HG02798 (cell line): ENCODE results near the gene ANKRD9.

Experiments used
- ATAC-seq: cut with Tn5 transposase; IDR thresholded peaks from one replicate; pipeline ENCODE4 v1.9.1; 2021; ENCODE audit warnings: mild to moderate bottlenecking; ENCODE audit not compliant: unreplicated experiment, poor library complexity

The ANKRD9 gene

GRCh38 chr14:102479777-102480176, 29.8 kb downstream of the ANKRD9 start:
- no peak for ATAC-seq

DNA sequence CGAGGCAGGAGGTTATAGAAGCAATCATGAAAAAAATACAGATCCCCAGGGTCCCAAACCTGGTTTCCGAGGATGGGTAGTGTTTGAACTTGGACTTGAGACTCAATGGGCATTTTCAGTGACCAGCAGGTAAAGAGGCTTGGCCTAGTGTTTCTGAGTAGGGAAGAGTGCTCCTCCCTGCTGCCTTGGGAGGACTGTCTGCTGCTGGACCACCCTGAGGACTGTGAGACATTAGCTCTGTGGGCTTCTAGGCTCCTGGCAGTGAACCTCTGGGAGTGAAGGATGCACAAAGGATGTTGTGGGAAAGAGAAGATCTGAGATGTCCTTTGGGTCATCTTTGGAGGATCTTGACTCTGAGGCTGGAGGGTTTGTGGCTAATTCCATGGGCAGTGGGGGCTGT, 30.5 kb downstream of the ANKRD9 start:
- ATAC-seq: no peak

DNA sequence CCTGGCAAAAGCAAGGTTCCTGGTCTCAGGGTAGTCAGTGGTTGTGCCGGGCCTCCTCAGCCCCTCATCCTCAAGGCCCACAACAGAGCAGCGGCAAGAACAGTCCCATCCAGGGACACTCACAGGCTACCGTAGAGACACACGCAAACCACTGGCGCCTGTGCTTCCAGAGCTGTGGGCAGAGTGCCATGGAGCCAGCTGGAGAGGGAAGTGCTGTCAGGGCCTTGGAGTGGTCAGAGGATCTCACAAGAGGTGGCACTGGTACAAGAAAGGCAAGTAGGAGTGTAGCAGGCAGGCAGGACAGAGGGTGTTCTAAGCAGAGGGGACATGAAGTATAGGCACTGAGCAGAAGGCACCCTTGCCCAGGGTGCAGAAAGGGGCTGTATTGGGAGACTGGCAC, 34.6 kb downstream of the ANKRD9 start:
- ATAC-seq: no peak

DNA sequence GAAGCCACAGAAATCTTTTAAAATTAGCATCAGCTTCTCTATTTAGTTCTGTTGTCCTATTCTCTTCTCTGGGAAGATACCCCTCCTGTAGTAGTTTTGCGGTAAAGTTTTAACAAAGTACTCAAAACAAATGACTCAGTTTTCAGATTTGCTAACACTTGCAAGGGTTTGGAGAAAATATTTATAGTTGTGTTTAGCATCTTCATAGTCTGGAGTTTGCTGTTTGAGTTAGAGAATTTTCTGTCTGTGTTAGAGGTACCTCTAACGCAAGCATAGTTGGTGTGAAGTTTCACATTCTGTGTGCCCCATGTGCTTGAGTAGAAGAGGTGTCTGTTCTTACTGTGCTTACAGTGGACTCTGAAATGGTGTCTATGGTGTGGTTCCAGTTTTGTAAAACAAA, 36.0 kb downstream of the ANKRD9 start:
- ATAC-seq: no peak

- no peak for ATAC-seq
Observed at GRCh38 chr14:102472791-102473150, 36.8 kb downstream of the ANKRD9 start.

DNA sequence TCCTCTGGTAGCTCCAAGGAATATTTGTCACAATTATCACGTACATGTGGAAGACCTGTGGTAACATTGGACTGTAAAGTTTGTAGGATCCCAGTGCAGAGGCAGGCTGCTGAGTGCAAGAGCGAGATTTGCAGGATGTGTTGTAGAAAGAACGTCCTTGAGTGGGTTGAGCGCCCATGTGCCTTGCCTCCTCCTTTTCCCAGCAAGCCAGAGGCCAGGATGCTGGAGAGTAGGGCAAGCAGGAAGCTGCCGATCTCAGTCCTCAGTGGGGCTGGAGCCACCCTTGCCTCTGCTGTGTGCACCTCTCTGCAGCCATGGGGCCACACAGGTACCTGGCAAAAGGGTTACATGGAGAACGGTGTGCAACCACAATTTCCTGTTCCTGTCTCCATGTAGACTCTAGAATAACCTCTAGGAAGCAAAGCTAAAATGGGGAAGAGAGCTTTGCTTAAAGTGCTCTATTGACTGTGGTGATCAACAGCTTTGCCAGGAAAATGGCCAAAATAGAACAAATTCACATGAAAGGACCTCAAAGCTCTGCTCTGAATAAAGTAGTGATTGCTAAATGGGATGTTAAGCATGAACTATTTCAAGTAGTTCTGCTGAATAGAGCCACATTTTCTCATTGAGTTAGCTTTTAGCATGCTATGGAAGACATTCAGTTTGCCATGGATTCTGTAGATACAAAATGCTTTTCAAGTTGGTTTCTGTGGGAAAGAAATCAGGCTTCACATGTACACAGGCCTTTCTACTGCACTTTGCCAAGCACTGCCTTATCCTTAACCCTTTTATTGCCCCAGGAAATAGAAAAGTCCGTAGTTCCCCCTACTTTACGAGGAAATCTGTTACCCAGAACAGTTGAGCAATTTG, 37.4 kb downstream of the ANKRD9 start:
- no peak for ATAC-seq

- ATAC-seq: no peak
Observed at GRCh38 chr14:102469261-102469660, 40.3 kb downstream of the ANKRD9 start.

DNA sequence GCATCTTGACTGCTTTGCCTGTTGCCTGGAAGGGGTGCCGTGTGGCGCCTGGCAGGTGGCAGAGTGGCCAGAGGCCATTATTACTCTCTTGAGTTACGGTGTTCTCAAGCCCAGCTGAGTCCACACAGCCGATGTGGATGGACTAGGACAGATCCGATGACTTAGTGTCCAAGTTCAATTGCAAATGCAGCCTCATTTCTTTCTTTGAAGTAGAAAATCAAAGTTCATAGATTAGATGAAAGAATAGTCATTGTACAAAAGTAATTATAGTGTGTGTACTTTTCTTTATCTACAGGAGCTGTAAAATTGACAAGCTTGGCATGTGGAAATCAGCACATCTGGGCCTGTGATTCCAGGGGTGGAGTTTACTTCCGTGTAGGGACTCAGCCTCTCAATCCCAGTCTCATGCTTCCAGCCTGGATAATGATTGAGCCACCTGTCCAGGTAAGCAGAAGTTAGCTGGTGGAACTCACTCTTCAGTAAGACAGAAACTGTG, 44.7 kb downstream of the ANKRD9 start:
- no peak for ATAC-seq

DNA sequence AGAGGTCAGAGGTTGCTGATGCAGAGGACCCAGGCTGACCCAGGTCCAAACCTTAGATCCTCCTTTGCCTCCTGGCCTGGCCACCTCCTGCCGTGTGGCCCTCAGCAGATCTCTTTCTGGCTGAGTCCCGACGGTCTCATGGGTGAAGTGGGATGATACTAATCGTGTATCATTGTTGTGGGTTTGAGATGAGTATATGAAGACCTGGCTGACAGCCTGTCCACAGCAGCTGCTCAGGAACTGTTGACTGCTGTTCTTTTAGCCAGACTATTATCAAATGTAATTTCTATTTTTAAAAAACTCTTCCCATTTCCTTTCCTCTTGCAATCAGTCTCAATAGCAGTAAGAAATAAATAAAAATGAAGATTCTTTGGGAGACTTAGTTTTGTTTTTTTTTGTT, 45.6 kb downstream of the ANKRD9 start:
- no peak for ATAC-seq

GRCh38 chr14:102462391-102462790, 47.2 kb downstream of the ANKRD9 start:
- ATAC-seq: no peak

DNA sequence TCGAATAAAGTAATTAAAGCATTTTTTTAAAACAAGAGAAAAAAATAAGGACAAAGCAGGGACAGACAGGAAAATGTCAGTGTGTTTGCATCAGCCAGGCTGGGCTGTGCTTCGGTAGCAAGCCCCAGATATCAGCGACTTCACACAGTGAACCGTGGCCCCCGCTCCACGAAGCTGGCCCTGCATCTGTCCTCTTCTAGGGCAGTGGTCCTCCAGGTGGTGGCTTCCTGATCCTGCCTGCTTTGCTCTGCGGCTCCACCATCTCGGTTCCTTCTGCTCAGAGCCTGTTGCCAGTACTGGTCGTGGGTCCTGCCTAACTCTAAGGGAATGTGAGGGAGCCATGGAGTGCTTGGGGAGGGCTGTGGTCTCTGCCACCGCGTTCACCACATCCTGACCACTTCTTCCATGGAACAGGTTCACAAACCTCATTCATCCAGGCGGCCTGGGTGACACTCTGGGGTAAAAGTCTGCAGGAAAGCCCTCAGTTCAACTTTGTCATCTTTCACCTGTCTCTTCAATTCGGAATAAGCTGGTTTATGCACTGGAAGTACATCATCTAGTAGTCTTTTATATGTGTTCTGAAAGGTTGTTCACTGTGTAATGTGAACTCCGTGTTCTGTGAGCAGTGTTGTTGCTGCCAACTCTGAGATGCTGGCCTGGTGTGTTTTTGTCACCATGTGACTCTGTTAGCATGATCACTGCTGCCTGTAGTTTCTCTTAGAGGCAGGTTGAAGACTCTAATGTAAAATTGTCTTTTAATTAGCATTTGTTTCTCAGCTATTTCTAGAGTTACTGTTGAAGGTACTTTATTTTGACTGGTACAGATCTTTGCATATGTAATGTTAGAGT, 47.9 kb downstream of the ANKRD9 start:
- ATAC-seq: no peak

GRCh38 chr14:102457509-102457908, 52.1 kb downstream of the ANKRD9 start:
- no peak for ATAC-seq

DNA sequence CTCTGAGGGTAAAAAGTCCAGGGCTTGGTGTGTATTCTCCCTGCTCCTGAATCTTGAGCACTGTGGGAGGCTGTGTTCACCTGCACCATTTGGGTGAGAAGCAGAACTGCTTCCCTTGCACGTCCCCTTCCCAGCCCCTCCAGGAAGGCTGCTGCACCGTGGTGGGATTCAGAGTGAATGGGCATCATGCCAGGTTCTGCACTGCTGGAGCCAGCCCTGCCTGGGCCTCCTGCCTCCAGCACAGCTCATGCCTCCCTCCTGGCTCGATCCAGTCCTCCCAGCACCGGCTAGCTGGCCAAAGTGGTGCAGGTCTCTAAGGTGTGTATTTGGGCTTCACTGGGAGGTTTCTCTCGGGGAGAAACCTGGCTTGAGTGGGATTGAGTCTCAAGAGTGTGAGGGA, 54.9 kb downstream of the ANKRD9 start:
- no peak for ATAC-seq

- no peak for ATAC-seq
Observed at GRCh38 chr14:102452302-102452701, 57.3 kb downstream of the ANKRD9 start.
